Islet precursor cell (in vitro differentiated cells): Measurements from ENCODE around the gene SELENOK.
"Not testable (repeated sequence)": the region's sequence is repeated elsewhere in the genome, so short reads cannot be mapped to it uniquely, and the experiment has no call there.

Experiments used
- DNase-seq: peaks from one replicate; pipeline ENCODE4 v3.0.0-alpha.2; 2018

Gene SELENOK

GRCh38 chr3:53891497-53892285 is at the start of gene SELENOK:
SELENOK (minus strand) TSS chr3:53891859.
- peak; percentile 100 for DNase-seq

- no peak for DNase-seq
These were observed 49.5 kb upstream of the SELENOK start for GRCh38 chr3:53941184-53941583.

GRCh38 chr3:53940623-53941022 is 49.0 kb upstream of the SELENOK start:
- DNase-seq: no peak

GRCh38 chr3:53939813-53940212 is 48.2 kb upstream of the SELENOK start:
- no peak for DNase-seq

GRCh38 chr3:53939086-53939582 is 47.5 kb upstream of the SELENOK start:
- DNase-seq: peak; percentile 56

- DNase-seq: peak; percentile 68
These were observed 47.0 kb upstream of the SELENOK start for GRCh38 chr3:53938645-53939044.

GRCh38 chr3:53936347-53936746 is 44.7 kb upstream of the SELENOK start:
- DNase-seq: no peak

GRCh38 chr3:53935283-53935901 is 43.7 kb upstream of the SELENOK start:
- no peak for DNase-seq

- not testable (repeated sequence) for DNase-seq
These were observed 35.7 kb upstream of the SELENOK start for GRCh38 chr3:53927208-53927872.

GRCh38 chr3:53921296-53921695 is 29.6 kb upstream of the SELENOK start:
- no peak for DNase-seq

- no peak for DNase-seq
These were observed 28.1 kb upstream of the SELENOK start for GRCh38 chr3:53919741-53920140.

- no peak for DNase-seq
These were observed 21.7 kb upstream of the SELENOK start for GRCh38 chr3:53913401-53913800.

- DNase-seq: no peak
These were observed 11.1 kb upstream of the SELENOK start for GRCh38 chr3:53902711-53903110.

- no peak for DNase-seq
These were observed 10.4 kb upstream of the SELENOK start for GRCh38 chr3:53902067-53902466.

GRCh38 chr3:53900666-53901331 is 9.1 kb upstream of the SELENOK start:
- DNase-seq: no peak

- no peak for DNase-seq
These were observed 8.1 kb upstream of the SELENOK start for GRCh38 chr3:53899750-53900149.

- no peak for DNase-seq
These were observed 603 bp upstream of the SELENOK start for GRCh38 chr3:53892286-53892637.

GRCh38 chr3:53890726-53891475 is 758 bp downstream of the SELENOK start:
- DNase-seq: peak; percentile 65

GRCh38 chr3:53888232-53888631 is 3.4 kb downstream of the SELENOK start:
- no peak for DNase-seq

- no peak for DNase-seq
These were observed 4.2 kb downstream of the SELENOK start for GRCh38 chr3:53887446-53887845.

GRCh38 chr3:53885239-53885638 is 6.4 kb downstream of the SELENOK start:
- no peak for DNase-seq

GRCh38 chr3:53884623-53885022 is 7.0 kb downstream of the SELENOK start:
- DNase-seq: no peak

GRCh38 chr3:53883008-53883407 is 8.7 kb downstream of the SELENOK start:
- DNase-seq: no peak
